Osteocyte (in vitro differentiated cells): ENCODE measurements around the gene RALGDS. TPM values are rescaled to one million over a fixed set of nuclear protein-coding genes. Genes with fewer than 3 reads are reported as not detected.

Experiments
- DNase-seq: peaks from one replicate; pipeline ENCODE4 v3.0.0; 2021; ENCODE audit warnings: mixed read lengths; ENCODE audit not compliant: unreplicated experiment; ENCODE audit errors: extremely low spot score
- H3K27ac Mint-ChIP-seq: one replicate; pipeline ENCODE4 v1.8.0; 2021; ENCODE audit warnings: mild to moderate bottlenecking, mixed read lengths; ENCODE audit not compliant: unreplicated experiment
- H3K27me3 Mint-ChIP-seq: one replicate; pipeline ENCODE4 v1.8.0; 2021; ENCODE audit warnings: mixed read lengths; ENCODE audit not compliant: unreplicated experiment
- H3K36me3 Mint-ChIP-seq: one replicate; pipeline ENCODE4 v1.8.0; 2021; ENCODE audit warnings: mixed read lengths; ENCODE audit not compliant: unreplicated experiment
- H3K4me1 Mint-ChIP-seq: one replicate; pipeline ENCODE4 v1.8.0; 2021; ENCODE audit warnings: mixed read lengths; ENCODE audit not compliant: unreplicated experiment
- H3K4me3 Mint-ChIP-seq: one replicate; pipeline ENCODE4 v1.8.0; 2021; ENCODE audit warnings: mild to moderate bottlenecking, moderate library complexity, mixed read lengths; ENCODE audit not compliant: unreplicated experiment
- H3K9me3 Mint-ChIP-seq: one replicate; pipeline ENCODE4 v1.8.0; 2021; ENCODE audit warnings: mixed read lengths; ENCODE audit not compliant: unreplicated experiment
- CTCF ChIP-seq: fragments of 200-600 bp; sonication (generic); IDR thresholded peaks from 2 replicates; pipeline ENCODE4 v1.5.0; 2021; ENCODE audit warnings: antibody characterized with exemption, mild to moderate bottlenecking, moderate library complexity
- total RNA-seq: library from RNA; stranded (reverse); gene quantifications from 2 replicates; pipeline ENCODE4 v1.2.1, GENCODE V29; 2021

Gene RALGDS
- total RNA-seq, 1 donor from 2014 or later, result 38.4 TPM

- TF ChIP-seq CTCF, result no peak
- no peaks in the 10 kb centered on the region for H3K9me3 Mint-ChIP-seq
- no peaks in the 10 kb centered on the region for H3K27me3 Mint-ChIP-seq
- peaks cover 57% of the 10 kb centered on the region for H3K4me1 Mint-ChIP-seq
- peaks cover 5% of the 10 kb centered on the region for H3K36me3 Mint-ChIP-seq
- no peak for DNase-seq
- no peak overlapping the region for H3K4me3 Mint-ChIP-seq
- no peak overlapping the region for H3K27ac Mint-ChIP-seq
Measured at GRCh38 chr9:133124123-133124906, 3.3 kb upstream of the RALGDS start.

- no peak overlapping the region for H3K4me3 Mint-ChIP-seq
Measured at GRCh38 chr9:133122935-133123611, 2.0 kb upstream of the RALGDS start.

GRCh38 chr9:133122605-133122934 lies 1.5 kb upstream of the RALGDS start:
- peaks cover under 1% of the 10 kb centered on the region for H3K36me3 Mint-ChIP-seq
- no peak overlapping the region for H3K4me3 Mint-ChIP-seq
- no peaks in the 10 kb centered on the region for H3K27me3 Mint-ChIP-seq
- H3K4me1 Mint-ChIP-seq, result peaks cover 72% of the 10 kb centered on the region
- DNase-seq, result no peak
- no peak overlapping the region for H3K27ac Mint-ChIP-seq
- TF ChIP-seq CTCF, result no peak
- no peaks in the 10 kb centered on the region for H3K9me3 Mint-ChIP-seq

More at GRCh38 chr9:133122935-133123611, 2.0 kb upstream of the RALGDS start:
- no peak overlapping the region for H3K27ac Mint-ChIP-seq
- peaks cover 5% of the 10 kb centered on the region for H3K36me3 Mint-ChIP-seq
- H3K9me3 Mint-ChIP-seq, result no peaks in the 10 kb centered on the region
- no peaks in the 10 kb centered on the region for H3K27me3 Mint-ChIP-seq
- DNase-seq, result no peak
- peaks cover 68% of the 10 kb centered on the region for H3K4me1 Mint-ChIP-seq
- TF ChIP-seq CTCF, result no peak

- no peak for DNase-seq
- H3K27me3 Mint-ChIP-seq, result no peaks in the 10 kb centered on the region
- peaks cover 75% of the 10 kb centered on the region for H3K4me1 Mint-ChIP-seq
- no peak overlapping the region for H3K4me3 Mint-ChIP-seq
- H3K27ac Mint-ChIP-seq, result no peak overlapping the region
- no peaks in the 10 kb centered on the region for H3K9me3 Mint-ChIP-seq
- TF ChIP-seq CTCF, result no peak
- H3K36me3 Mint-ChIP-seq, result no peaks in the 10 kb centered on the region
Measured at GRCh38 chr9:133121915-133122550, 993 bp upstream of the RALGDS start.
